ENCODE measurements around the gene TIMM21.

The TIMM21 gene, protein sequence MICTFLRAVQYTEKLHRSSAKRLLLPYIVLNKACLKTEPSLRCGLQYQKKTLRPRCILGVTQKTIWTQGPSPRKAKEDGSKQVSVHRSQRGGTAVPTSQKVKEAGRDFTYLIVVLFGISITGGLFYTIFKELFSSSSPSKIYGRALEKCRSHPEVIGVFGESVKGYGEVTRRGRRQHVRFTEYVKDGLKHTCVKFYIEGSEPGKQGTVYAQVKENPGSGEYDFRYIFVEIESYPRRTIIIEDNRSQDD

GRCh38 chr18:74147779-74148542 lies at the start of gene TIMM21, which contains the start of gene FBXO15:
Gene TIMM21, plus strand, starts transcription at chr18:74148523. Its CDS starts 286 bp downstream, at chr18:74148809.
Gene FBXO15, minus strand, starts transcription at chr18:74147834. Its CDS starts 49 bp downstream, at chr18:74147785.
- DNase-seq = peak; percentile 98

DNA sequence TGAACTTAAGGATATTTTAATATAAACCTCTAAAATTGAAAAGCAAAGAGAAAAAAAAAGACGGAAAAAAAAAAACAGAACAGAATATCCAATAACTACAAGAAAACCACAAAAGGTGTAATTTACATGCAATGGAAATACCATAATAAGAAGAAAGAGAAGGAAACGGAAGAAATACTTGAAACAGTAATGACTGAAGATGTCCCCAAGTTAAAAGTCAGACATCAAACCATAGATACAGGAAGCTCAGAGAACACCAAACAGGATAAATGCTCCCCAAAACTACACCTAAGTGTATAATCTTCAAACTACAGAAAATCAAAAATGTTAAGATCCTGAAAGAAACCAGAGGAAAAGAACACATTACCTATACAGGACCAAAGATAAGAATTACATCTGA lies 39.9 kb upstream of the TIMM21 start:
- DNase-seq = no peak

- DNase-seq = no peak
These were observed 38.2 kb upstream of the TIMM21 start for GRCh38 chr18:74110149-74110548.

GRCh38 chr18:74110976-74111375 lies 37.3 kb upstream of the TIMM21 start:
- DNase-seq = no peak

DNA sequence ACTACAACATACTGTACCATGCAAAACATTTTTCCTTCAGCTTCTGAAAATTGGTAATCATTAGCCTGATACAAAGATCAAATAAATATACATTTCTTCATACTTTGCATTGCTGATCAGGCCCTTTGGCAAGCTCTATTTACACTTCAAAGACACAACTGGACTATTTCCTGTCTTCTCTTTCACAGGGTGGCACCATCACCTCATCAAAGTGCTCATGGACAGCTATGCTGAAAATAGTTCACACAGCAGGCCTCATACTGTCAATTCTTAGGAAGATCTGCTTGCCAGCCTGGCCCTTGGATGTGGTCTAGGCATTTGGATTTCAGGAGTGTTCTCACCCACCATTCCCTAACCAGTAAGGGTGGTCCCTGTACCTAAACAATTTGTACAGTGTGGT lies 34.6 kb upstream of the TIMM21 start:
- no peak for DNase-seq

DNA sequence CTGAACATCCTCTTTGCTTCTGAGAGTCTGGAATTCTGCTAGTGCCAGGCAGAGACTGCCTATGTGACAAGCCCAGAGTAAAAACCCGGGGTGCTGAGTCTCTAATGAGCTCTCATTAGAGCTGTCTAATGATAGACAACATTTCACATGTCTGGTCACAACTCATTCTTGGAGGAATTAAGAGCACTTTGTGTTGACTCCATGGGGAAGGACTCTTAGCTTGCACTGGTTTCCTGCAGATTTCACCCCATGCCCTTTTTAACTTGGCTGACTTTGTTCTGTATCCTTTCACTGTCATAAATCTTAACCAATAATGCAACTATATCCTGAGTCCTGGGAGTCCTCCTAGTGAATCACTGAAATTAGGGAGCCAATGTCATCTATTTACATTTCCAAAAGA lies 34.2 kb upstream of the TIMM21 start:
- DNase-seq = no peak

GRCh38 chr18:74115046-74115445 lies 33.3 kb upstream of the TIMM21 start:
- DNase-seq = no peak

DNA sequence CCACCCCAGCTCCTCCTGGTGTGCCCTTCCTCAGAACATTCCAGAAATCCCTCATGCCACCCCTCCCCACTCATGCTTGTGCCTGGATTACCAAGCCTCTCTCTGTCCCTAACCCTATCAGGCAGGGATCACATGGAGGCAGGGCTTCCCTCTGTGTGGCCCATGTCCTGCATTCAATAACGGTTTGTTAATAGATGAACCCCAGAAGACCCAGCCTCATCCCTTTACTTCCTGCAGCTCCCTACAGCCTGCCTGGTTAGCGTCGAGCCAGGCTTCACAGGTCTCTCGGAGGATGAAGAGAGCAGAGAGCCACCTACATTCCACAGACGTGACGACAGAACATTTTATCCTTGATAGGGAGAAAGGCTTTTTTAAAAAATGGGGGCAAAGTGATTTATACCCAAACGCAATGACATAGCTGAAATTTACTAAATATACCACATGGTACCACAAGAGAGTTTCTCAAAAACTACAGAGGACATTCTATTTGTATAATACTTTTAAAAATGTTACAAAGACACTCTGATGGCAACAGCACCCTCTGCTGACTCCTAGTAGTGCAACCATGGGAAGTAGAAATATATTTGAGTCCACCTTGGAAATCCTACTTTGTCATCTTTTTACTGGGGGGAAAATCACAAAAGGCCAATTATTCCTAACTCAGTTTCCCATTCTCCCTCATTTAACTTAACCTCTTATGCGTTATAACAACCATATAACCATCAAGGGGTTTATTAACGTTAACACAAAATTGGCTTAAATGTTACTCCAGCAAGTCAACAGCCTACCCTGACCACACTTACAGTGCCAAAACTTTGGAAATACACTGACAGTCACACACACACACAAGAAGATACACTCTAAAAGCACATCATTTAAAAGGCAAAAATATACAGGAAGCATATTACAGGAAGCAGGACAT lies 31.4 kb upstream of the TIMM21 start:
- DNase-seq = peak; percentile 44

DNA sequence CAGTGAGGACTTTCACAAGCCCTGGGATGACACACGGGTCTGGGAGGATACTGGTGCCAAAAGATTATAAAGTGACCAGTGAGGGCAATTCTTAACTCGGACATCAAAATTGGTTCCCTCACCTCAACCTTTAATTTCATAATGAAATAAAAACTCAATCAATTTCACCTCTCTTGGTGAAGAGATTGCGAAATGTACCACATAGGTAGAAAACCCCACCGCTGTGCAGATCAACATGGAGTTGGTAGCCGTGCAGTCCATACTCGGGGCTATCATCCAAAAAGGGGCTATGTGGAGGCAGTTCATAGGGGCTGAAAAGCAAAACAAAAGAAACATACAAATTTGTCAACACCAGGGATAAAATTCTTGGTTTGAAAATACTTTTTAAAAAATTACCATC lies 25.1 kb upstream of the TIMM21 start:
- no peak for DNase-seq

DNA sequence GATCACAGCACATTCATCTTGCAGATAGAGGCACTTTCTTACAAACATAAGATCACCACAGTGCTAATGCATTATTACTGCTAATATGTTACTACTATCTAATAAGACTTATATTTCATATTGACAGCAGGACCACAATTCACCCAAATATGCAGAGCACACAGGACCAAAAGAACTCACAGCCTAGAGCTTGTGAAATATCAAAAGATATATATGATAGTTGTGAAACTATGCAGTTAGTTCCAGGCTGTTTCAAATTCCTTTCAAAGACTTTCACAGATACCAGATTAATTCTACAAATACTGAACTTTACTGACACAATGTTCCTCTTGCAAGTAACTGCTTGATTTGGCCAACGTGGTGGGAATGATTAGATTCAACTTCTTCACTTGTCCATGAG lies 23.7 kb upstream of the TIMM21 start:
- DNase-seq = no peak

GRCh38 chr18:74126684-74127655 lies 21.4 kb upstream of the TIMM21 start:
- DNase-seq = no peak

DNA sequence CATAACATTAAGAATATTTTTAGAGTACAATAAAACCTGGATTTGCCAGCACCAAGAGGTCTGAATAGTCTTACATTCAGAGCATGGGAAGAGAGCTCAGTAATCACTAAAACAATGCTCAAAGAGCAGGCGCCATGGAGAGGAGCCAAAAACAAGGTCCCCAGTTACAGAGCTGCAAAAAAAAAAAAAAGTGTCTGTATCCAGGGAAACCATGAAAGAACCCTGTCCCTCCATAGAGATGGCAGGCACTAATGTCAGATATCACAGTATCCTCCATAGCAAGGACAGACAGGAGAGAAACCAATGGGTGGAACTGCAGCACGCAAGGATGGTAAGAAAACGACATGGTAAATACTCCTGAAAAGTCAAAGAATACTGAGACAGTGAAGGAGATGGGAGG lies 20.2 kb upstream of the TIMM21 start:
- DNase-seq = no peak

DNA sequence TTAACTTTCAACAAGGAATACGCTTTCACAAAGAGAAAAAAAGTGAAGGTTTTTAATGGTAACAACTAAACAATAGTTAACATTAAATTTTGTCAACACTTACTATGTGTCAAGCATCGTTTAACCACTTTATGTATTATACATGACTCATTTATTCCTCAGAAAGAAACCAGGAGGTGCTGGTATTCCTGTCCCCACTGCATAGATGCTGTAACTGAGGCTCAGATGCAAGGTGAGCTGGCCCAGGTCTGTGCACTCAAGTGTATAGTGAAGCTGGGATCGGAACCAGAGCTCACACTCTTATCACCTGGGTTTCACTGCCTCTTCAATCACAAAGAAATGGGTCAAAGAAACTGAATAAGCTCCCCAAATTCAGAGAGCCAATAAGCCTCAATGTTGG lies 17.2 kb upstream of the TIMM21 start:
- no peak for DNase-seq

DNA sequence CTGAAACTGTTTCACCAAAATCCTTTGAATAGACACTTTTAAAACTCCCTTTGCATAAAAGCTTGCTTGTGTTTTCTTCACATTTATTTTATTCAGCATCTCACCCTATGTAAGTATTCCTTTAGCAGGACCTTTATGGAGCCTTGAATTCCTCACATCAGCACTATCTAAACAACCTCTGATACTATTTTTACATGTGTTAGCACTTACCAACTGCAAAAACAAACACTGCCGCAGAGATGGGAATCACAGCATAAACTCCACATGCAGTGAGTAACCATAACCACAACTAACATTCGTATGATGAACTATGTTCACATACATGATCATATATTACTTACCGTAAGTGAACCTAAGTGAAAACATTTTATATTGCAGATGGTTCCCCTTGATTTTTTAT lies 16.1 kb upstream of the TIMM21 start:
- no peak for DNase-seq

DNA sequence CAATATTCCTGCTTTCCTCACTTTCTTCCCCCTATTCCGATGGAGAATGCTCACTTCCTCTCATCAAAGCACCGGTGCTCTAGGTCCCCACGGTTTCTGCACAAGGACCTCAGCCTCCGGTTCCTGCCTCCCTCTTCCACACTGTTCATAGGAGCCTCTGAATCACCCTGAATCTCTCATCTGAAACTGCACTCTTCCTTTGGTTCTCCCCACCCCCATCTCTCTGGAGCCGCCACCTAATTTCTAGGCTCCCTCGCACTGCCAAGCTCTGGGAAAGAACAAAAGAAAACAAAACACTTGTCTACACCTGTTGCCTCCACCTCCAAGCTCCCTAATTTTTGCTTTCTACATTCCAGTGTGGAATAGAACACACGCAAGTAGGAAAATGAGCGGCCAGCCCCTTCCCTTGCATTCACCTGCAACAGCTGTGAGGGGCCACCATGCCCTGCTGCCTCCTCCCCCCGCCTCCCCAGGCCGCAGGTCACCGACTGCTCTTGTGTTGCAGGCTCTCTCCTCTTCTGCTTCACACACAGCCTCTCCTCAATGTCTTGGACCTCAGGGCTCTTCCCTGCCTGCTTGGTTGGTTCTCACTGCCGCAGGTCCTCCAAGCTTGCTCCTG lies 10.3 kb upstream of the TIMM21 start:
- DNase-seq = no peak

GRCh38 chr18:74139411-74139810 lies 8.9 kb upstream of the TIMM21 start:
- DNase-seq = peak; percentile 79

DNA sequence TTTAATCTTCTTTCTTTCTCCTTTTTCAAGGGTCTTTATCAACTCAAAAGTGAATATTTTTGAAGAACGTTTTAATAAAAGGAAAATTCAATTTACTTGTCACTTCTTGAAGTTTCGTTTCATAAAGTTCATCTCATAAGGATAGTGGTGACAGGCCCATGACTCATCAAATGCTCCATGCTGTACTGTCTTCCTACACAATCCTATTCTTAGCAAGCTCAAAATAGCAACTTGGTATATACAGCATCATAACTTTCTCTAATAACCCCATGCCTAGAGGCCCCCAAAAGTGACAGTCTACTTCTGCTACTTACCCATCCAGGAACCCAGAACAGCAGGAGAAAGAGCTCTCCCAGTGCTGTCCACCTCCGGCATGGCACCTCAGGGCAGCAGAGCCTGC lies 8.4 kb upstream of the TIMM21 start:
- DNase-seq = peak; percentile 87

DNA sequence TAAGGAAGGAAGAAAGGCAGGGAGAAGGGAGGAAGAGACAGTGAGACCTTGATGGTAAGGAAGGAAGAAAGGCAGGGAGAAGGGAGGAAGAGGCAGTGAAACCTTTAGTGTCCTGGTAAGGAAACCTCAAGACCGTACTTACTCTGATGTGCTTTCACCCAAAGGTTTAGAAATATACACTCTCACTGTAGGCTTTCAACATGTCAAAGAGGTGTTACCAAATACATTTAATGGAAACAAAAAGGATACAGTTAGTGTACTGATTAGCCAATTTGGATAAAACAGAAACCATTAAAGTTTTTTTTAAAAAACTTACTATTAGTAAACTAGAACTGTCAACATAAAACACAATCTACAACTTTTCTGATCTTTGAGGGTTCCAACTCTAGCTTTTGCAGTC lies 7.7 kb upstream of the TIMM21 start:
- peak; percentile 66 for DNase-seq

DNA sequence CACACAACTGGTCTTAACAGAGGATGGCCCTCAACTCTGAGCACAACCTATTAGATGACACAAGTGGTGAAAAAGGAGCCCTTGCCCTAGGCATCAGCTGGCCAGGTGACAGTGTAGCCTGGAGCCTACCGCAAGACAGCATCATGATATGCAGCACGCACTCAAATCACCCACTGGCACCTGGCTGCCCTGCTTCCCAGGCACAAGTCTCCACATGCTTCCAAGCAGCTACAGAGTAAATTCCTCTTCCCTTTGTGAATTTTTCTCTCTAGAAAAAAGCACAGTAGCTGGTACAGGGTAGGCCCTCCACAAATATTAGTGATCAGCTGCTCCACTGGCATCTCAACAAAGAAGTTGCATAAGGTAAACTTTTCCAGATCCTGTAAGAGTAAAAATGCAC lies 6.7 kb upstream of the TIMM21 start:
- no peak for DNase-seq

DNA sequence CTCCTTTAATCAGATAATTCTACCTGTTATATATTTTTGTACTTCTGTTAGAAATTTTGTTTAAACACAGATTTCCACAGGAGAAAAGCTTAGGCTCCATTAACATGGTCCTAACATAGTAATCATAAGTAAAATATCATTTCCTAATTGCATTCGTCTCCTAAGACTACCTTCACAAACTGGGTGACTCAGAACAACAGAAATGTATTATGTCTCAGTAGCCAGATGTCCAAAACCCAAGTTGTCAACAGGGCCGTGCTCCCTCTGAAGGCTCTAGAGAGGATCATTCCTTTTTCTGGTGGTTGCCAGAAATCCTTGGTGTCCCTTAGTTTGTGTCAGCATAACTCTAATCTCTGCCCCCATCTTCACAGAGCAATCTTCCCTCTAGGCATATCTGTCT lies 6.1 kb upstream of the TIMM21 start:
- DNase-seq = no peak

DNA sequence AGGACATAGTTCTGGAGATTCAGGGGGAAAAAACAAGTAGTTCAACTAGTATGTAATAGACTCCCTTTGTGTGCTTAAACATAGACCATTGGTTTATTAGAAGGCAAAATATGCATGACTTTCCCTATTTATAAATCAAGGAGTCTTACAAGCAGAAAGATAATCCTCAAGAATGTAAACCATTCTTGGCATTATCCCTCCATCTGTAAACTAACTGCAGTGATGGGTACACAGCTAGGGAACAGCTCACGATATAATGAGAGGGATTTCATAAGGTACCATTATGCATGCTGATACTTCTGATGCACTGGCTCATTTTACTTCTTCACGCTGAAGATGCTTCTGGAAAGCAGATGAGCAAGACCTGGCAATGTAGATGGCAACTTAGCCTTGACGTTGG lies 1.6 kb upstream of the TIMM21 start:
- no peak for DNase-seq

GRCh38 chr18:74147491-74147778 lies 888 bp upstream of the TIMM21 start:
- DNase-seq = no peak
